Progenitor cell of endocrine pancreas (in vitro differentiated cells): Measurements from ENCODE around the gene USP3. TPM values are rescaled to one million over a fixed set of nuclear protein-coding genes. Genes with fewer than 3 reads are reported as not detected.

ENCODE experiments used
- DNase-seq: peaks from one replicate; pipeline ENCODE4 v3.0.0; 2021; ENCODE audit warnings: low spot score; ENCODE audit not compliant: unreplicated experiment
- H3K27ac Mint-ChIP-seq: 2 replicates; pipeline ENCODE4 v1.8.0; 2021; ENCODE audit warnings: mild to moderate bottlenecking, moderate library complexity, mixed read lengths
- H3K27me3 Mint-ChIP-seq: 2 replicates; pipeline ENCODE4 v1.8.0; 2021; ENCODE audit warnings: mixed read lengths
- H3K36me3 Mint-ChIP-seq: 2 replicates; pipeline ENCODE4 v1.8.0; 2022; ENCODE audit warnings: mixed read lengths; ENCODE audit not compliant: insufficient read depth
- H3K4me1 Mint-ChIP-seq: 2 replicates; pipeline ENCODE4 v1.8.0; 2021; ENCODE audit warnings: low read depth, mixed read lengths
- H3K4me3 Mint-ChIP-seq: 2 replicates; pipeline ENCODE4 v1.8.0; 2021; ENCODE audit warnings: low read depth, mild to moderate bottlenecking, moderate library complexity, mixed read lengths
- H3K9me3 Mint-ChIP-seq: 2 replicates; pipeline ENCODE4 v1.8.0; 2021; ENCODE audit warnings: low read depth, mixed read lengths
- CTCF ChIP-seq: fragments of 200-600 bp; sonication (generic); IDR thresholded peaks from one replicate; pipeline ENCODE4 v1.5.0; 2021; ENCODE audit warnings: antibody characterized with exemption, mild to moderate bottlenecking; ENCODE audit not compliant: unreplicated experiment
- total RNA-seq: library from RNA; stranded (reverse); gene quantifications from 2 replicates; pipeline ENCODE4 v1.2.1, GENCODE V29; 2021

The USP3 gene
- total RNA-seq, 1 donor from 2014 or later, result 77.0 TPM

DNA sequence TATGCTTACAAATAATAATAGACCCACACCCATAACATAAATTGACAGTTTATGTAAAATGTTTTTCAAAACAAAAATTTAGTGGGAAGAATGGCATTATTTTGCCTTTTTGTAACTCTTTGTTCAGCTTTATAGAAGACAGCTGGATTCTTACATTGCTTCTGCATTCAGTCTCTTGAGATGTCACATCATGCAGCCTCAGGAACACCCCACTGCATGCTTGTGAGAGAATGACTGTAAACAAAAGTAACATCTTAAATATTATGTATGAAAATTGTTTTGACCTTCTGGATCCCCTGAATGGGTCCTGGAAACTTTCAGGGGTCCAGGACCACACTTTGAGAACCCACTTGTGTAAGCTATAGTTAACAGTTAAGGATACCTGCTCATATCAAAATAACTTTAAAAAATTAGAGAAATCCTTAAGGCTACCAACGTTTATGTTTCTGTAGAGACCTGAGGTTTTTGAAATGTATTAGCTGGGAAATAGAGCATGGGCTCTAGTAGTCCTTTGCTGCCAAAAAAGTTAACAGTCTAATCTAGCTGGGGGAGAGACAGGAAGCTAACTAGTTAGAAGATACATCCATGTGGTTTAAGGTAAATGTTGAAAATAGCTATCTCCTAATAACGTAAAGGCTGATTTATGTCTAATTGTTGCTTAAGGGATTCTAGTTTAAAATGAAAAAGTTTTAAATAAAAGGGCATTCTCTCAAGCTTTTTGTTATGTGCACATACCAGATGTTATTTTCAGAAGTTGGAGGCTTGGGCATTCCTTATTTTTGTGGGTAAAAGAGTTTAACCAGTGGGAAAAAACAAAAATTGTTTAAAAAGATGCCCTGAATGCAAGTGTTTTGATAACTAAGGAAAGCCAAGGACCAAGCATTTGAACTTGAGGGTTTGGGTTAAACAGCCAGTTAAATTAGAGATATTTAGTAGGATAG is 3.8 kb downstream of the USP3 start:
- no peak for DNase-seq
- no peaks in the 10 kb centered on the region for H3K9me3 Mint-ChIP-seq
- TF ChIP-seq CTCF, result no peak
- H3K4me1 Mint-ChIP-seq, result peaks cover 50% of the 10 kb centered on the region
- H3K27ac Mint-ChIP-seq, result no peak overlapping the region
- no peaks in the 10 kb centered on the region for H3K36me3 Mint-ChIP-seq
- no peak overlapping the region for H3K4me3 Mint-ChIP-seq
- no peaks in the 10 kb centered on the region for H3K27me3 Mint-ChIP-seq

DNA sequence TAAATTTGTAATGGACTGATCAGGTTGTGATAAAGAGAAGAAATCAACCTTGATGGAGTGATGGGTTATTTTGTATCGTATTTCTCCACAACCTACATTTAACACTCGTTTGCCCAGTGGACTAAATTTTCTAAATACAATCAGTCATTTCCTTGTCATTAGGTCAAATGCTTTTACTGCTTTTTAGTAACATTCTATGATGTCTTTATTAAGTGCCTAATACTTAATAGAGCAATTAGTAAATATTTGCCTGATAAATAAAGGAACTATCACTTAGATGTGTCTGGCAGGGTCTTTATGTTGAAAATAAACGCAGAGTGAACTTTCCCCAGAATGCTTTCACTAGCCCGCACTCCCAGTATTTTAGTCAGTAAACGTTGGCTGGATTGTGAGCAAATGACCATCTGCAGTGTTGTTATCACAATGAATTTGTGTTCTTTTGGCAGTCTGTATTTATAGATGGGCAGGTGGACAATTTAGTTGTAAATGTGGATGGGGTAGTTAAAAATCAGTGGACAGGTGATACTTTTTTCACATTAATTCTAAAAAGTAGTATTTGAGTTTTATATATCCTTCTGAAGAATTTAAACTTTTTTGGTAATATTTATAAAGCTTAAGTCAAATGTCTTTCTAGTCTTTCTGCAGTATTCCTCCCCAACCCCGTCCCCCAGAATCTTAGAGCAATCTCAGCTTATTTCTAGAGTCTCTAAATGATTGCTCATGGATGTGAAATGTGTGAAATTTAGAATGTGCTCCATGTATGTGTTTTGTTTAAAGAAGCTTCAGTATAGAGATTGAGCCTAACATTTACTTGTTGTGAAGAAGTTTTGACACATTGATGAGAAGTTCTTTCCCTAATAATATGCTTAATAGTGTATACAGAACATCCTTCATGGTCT is 4.9 kb downstream of the USP3 start:
- Mint-ChIP-seq H3K4me1 (peaks cover 46% of the 10 kb centered on the region), H3K4me3 (no peak overlapping the region), H3K27me3 (no peaks in the 10 kb centered on the region), H3K9me3 (no peaks in the 10 kb centered on the region), H3K36me3 (no peaks in the 10 kb centered on the region), H3K27ac (no peak overlapping the region)
- DNase-seq, result no peak
- no peak for TF ChIP-seq CTCF

DNA sequence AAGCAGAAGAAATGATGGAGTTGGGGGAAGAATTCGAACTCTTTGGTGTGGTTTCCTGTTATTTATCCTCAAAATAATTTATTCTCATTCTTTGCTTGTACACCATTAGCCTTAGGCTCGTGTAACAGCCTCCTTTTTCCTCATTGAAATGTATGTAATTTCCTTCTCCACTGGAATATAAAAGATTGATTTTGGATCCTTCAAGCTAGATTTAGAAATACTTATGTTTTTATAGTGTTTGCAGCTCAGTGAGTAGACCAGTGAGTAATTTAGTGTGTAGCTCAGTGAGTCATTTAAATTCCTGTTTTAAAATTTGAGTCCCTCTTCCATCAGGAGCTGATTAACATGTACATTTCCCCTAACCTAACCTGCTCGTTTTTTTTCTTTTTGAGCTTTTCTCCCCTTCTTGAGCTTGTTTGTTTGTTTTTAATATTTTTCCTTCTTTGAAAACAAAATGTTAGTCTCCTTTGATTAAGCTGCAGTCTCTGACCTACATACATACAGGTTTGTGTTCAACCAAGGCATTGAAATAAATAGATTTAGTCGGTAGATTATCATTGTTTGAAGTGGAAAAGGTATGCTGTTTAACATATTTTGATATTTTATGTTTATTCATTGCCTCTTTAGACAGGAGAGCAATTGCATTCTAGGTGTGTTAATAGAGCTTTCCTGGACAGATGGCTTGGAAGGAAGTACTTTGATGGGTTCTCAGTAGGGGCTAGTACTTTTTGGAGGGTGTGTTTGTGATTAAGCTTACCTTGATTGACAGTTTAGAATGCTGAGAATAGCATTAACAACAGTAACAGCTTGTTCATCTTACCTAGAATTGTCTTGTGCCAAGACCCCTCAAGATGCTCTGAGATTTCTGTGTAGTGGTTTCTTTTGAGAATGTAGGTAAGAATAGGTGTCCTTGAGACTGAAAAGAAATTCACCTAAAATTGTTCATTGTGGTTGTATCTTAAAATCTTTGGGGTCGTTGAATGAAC is 5.9 kb downstream of the USP3 start:
- H3K4me3 Mint-ChIP-seq, result no peak overlapping the region
- H3K36me3 Mint-ChIP-seq, result no peaks in the 10 kb centered on the region

DNA sequence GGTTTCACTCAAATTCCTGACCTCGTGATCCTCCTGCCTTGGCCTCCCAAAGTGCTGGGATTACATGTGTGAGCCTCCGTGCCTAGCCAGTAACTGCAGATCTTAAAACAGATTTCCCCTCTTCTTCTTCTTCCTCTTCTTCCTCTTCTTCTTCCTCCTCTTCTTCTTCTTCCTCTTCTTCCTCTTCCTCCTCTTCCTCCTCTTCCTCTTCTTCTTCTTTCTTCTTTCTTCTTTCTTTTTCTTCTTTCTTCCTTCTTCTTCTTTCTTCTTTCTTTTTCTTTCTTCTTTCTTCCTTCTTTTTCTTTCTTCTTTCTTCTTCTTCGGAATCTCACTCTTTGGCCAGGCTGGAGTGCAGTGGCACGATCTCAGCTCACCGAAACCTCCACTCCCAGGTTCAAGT is 7.8 kb downstream of the USP3 start:
- Mint-ChIP-seq H3K4me1 (peaks cover 43% of the 10 kb centered on the region), H3K27me3 (no peaks in the 10 kb centered on the region), H3K9me3 (no peaks in the 10 kb centered on the region), H3K4me3 (no peak overlapping the region), H3K27ac (no peak overlapping the region), H3K36me3 (no peaks in the 10 kb centered on the region)
- no peak for TF ChIP-seq CTCF
- no peak for DNase-seq

More for the DNA sequence above, 5.9 kb downstream of the USP3 start:
- no peak overlapping the region for H3K27ac Mint-ChIP-seq
- DNase-seq, result no peak
- no peaks in the 10 kb centered on the region for H3K9me3 Mint-ChIP-seq
- H3K4me1 Mint-ChIP-seq, result peaks cover 49% of the 10 kb centered on the region
- TF ChIP-seq CTCF, result no peak
- no peaks in the 10 kb centered on the region for H3K27me3 Mint-ChIP-seq
